Testis (tissue), 5 donors: ENCODE results near the gene PDIA4. TPM values are rescaled to one million over a fixed set of nuclear protein-coding genes. Genes with fewer than 3 reads are reported as not detected.

Source experiments
- DNase-seq: peaks from one replicate; pipeline ENCODE4 v3.0.0-alpha.2; 2019
- H3K27ac ChIP-seq, 2 donors: fragments of 200-600 bp; sonication (generic); one replicate each; pipeline ENCODE4 v1.5.1; 2019
- H3K27me3 ChIP-seq: fragments of 200-600 bp; sonication (generic); one replicate; pipeline ENCODE4 v1.5.1; 2019
- H3K36me3 ChIP-seq: fragments of 200-600 bp; sonication (generic); one replicate; pipeline ENCODE4 v1.5.1; 2017; ENCODE audit warnings: low read depth; ENCODE audit errors: missing control alignments
- H3K4me1 ChIP-seq: fragments of 200-600 bp; sonication (generic); one replicate; pipeline ENCODE4 v1.5.1; 2019
- H3K4me3 ChIP-seq, 2 donors: fragments of 200-600 bp; sonication (generic); one replicate each; pipeline ENCODE4 v1.5.1; 2017 to 2019
- H3K9me3 ChIP-seq: fragments of 200-600 bp; sonication (generic); one replicate; pipeline ENCODE4 v1.5.1; 2017
- POLR2A ChIP-seq: fragments of 450-650 bp; IDR thresholded peaks from one replicate; pipeline ENCODE4 v1.6.1; 2017; ENCODE audit warnings: antibody characterized with exemption, mild to moderate bottlenecking, moderate library complexity
- WGBS, 2 donors: methylation state at CpG; one replicate each; pipeline ENCODE4 v1.1.5; 2018; 5-methylcytosine and 5-hydroxymethylcytosine counted together
- intact Hi-C: fragments of 100-400 bp; cut with DNase I; formaldehyde crosslinking; loops from one replicate; pipeline ENCODE4 v1.15.1; 2023; ENCODE audit warnings: low total_unique reads
- long read RNA-seq, 2 donors: transcript quantifications; one replicate each; lab custom pipeline, GENCODE V29; 2026
- polyA plus RNA-seq: library from polyadenylated mRNA; stranded (reverse); fragments of 350-450 nt; fragmentation: Illumina TruSeq; extraction: RNeasy Lipid Tissue Mini Kit (QIAGEN cat#74804); gene quantifications from one replicate; pipeline ENCODE4 v1.2.3, GENCODE V29; 2014; ENCODE audit warnings: low read depth, low replicate concordance; ENCODE audit not compliant: insufficient read depth
- total RNA-seq, 2 donors: library from RNA; depleted of rRNA; stranded (reverse); fragments of >200 nt; gene quantifications; one replicate each; pipeline ENCODE4 v1.2.3, GENCODE V29; 2016
- TF ChIP-seq, protein P1 (sequence below), 3 experiments: fragments of 450-650 bp in 2 of 3; fragments of 200-600 bp in 1 of 3; sonication (generic) in 1 of 3; IDR thresholded peaks; one replicate each; pipeline ENCODE4 v1.5.1; 2016 to 2019; ENCODE audit warnings: antibody characterized with exemption in 3 of 3, mild to moderate bottlenecking in 2 of 3, moderate library complexity in 1 of 3

The PDIA4 gene, protein sequence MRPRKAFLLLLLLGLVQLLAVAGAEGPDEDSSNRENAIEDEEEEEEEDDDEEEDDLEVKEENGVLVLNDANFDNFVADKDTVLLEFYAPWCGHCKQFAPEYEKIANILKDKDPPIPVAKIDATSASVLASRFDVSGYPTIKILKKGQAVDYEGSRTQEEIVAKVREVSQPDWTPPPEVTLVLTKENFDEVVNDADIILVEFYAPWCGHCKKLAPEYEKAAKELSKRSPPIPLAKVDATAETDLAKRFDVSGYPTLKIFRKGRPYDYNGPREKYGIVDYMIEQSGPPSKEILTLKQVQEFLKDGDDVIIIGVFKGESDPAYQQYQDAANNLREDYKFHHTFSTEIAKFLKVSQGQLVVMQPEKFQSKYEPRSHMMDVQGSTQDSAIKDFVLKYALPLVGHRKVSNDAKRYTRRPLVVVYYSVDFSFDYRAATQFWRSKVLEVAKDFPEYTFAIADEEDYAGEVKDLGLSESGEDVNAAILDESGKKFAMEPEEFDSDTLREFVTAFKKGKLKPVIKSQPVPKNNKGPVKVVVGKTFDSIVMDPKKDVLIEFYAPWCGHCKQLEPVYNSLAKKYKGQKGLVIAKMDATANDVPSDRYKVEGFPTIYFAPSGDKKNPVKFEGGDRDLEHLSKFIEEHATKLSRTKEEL
- total RNA-seq (10 to 100 TPM; 59.3 to 86.5 TPM), polyA plus RNA-seq (67.1 TPM)
- long read RNA-seq, donor 1, transcript PDIA4-201 (10 exons, 2,903 nt): major isoform, 55 of 231 reads
- long read RNA-seq, donor 1, partial matches to known transcripts: 175 of 231 reads
- long read RNA-seq, donor 1, other reads (novel, unspliced or antisense): 0 of 231 reads
- long read RNA-seq, donor 2, transcript PDIA4-201 (10 exons, 2,903 nt): major isoform, 18 of 100 reads
- long read RNA-seq, donor 2, partial matches to known transcripts: 81 of 100 reads
- long read RNA-seq, donor 2, other reads (novel, unspliced or antisense): 0 of 100 reads

DNA sequence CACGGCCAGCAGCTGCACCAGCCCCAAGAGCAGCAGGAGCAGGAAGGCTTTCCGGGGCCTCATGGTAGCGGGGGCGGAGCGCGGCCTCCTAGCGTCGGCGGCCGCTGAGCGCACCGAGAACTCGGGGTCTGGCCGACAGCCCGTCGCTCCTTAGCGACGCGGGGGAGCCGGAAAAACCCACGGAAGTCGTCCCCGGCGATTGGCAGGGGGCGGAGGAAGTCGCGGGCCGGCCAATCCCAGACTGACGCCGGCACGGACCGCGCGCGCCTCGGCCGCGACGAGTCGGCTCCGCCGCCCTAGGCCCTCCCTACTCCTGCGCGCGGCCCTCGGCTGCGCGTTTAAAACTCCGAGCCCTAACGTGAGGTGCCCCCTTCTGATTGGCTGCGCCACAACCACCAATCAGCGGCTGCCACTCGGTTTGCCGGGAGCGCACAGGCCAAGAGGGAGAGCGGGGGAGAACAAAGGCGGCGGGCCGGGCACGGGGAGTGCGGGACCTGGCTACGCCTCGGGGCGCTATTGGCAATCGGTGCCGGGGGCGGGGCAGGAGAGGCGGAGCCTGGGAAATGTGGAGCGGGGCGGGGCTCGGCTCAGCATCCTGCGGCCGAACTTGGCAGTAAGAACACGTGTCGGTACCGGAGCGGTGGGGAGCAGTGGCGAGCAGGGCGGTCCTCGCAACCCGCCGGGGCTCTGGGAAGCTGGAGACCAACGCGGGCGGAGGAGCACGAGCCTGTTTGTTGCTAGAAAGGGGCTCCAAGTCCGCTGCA lies at the start of gene PDIA4:
Gene PDIA4 (minus strand): TSS at position 160 of the 764 bp plus-strand sequence. CDS start 97 bp downstream, at position 63.
- peak; percentile 98 for DNase-seq
- intact Hi-C loops: no loop called here
- no peaks in the 10 kb centered on the region for H3K27me3 ChIP-seq
- H3K36me3 ChIP-seq: no peaks in the 10 kb centered on the region
- peak within 1 kb of the TSS; percentile 77 to 87 for H3K27ac ChIP-seq
- H3K4me3 ChIP-seq: peak within 1 kb of the TSS; percentile 81 to 87
- TF ChIP-seq POLR2A: peak; percentile 19
- TF ChIP-seq, protein P1, sequence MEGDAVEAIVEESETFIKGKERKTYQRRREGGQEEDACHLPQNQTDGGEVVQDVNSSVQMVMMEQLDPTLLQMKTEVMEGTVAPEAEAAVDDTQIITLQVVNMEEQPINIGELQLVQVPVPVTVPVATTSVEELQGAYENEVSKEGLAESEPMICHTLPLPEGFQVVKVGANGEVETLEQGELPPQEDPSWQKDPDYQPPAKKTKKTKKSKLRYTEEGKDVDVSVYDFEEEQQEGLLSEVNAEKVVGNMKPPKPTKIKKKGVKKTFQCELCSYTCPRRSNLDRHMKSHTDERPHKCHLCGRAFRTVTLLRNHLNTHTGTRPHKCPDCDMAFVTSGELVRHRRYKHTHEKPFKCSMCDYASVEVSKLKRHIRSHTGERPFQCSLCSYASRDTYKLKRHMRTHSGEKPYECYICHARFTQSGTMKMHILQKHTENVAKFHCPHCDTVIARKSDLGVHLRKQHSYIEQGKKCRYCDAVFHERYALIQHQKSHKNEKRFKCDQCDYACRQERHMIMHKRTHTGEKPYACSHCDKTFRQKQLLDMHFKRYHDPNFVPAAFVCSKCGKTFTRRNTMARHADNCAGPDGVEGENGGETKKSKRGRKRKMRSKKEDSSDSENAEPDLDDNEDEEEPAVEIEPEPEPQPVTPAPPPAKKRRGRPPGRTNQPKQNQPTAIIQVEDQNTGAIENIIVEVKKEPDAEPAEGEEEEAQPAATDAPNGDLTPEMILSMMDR (IDR thresholded peaks at IDR 0.05): peak; percentile 1 to 10 (median 7)
- 0 to 1% methylated on average over 28 to 84 of the region's 87 CpGs for WGBS, 2 donors
- peaks cover 5% of the 10 kb centered on the region for H3K4me1 ChIP-seq
- no peaks in the 10 kb centered on the region for H3K9me3 ChIP-seq

DNA sequence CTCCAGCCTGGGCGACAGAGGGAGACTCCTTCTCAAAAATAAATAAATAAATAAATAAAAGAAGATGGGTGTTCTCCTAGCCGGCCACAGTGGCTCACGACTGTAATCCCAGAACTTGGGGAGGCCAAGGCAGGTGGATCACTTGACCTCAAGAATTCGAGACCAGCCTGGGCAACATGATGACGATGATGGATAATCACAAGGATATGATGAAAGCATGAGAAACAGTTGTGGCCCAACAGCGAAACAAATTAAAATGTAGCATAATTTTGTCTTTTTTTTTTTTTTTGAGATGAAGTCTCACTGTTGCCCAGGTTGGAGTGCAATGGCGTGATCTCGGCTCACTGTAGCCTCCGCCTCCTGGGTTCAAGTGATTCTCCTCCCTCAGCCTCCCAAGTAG lies 49.3 kb upstream of the PDIA4 start:
- no peak overlapping the region for H3K27ac ChIP-seq
- intact Hi-C loops: no loop called here
- no peak for DNase-seq
- no peaks in the 10 kb centered on the region for H3K4me1 ChIP-seq
- H3K36me3 ChIP-seq: no peaks in the 10 kb centered on the region
- H3K27me3 ChIP-seq: no peaks in the 10 kb centered on the region
- H3K4me3 ChIP-seq: no peak overlapping the region
- 82 to 84% methylated on average over 9 of the region's 9 CpGs for WGBS, 2 donors
- no peak for TF ChIP-seq POLR2A
- TF ChIP-seq, protein P1 (IDR thresholded peaks at IDR 0.05): no peak
- no peaks in the 10 kb centered on the region for H3K9me3 ChIP-seq

DNA sequence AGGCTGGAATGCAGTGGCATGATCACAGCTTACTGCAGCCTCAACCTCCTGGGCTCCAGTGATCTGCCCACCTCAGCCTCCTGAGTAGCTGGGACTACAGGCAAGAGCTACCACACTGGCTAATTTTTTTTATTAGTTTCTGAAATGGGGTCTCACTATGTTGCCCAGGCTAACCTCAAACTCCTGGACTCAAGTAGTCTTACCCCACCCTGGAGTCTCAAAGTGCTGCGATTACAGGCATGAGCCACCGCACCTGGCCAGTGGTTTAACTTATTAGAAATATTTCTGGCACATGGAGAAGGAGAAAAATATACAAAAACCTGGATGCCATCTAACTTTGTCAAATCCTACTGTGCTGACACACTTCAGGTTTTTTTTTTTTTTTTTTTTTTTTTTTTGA lies 47.0 kb upstream of the PDIA4 start:
- H3K4me3 ChIP-seq: no peak overlapping the region
- H3K9me3 ChIP-seq: no peaks in the 10 kb centered on the region
- no peaks in the 10 kb centered on the region for H3K27me3 ChIP-seq
- no peak overlapping the region for H3K27ac ChIP-seq
- H3K4me1 ChIP-seq: no peaks in the 10 kb centered on the region
- intact Hi-C loops: no loop called here
- TF ChIP-seq, protein P1 (IDR thresholded peaks at IDR 0.05): no peak
- no peak for TF ChIP-seq POLR2A
- DNase-seq: no peak
- 100% methylated on average over 2 of the region's 2 CpGs for WGBS, 2 donors
- no peaks in the 10 kb centered on the region for H3K36me3 ChIP-seq

DNA sequence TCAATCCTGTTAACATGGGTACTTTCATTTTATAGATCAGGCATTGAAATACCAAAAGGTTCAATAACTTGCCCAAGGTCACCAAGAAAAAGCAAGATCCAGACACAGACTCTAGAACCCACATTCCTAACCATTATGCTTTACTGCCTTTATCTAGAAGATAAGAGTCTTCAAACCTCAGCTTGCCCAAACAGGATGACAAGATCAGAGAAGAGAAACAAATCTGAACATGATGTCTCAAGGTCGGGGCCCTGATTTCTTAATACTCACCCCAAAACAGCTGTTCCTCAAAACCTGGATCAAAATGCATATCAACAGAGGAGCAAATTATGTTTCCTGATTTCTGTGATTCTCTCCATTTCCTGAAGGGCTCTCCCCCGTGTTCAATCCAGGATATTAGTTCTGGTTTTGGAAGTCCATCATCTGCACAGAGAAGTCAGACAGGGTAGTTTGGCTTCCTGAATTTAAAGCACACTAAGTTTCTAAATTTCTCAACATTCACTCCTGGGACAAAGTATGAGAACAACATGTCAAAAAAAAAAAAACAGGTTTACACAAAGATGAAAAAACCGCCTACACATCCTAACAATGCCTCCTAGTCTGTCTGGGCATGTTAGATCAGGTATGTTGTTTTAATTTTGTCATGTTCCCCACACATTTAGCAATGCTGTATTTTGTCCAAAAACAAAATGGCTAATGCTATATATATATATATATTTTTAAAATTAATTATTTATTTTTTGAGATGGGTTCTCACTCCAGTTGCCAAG lies 46.0 kb upstream of the PDIA4 start:
- no peak for TF ChIP-seq POLR2A
- TF ChIP-seq, protein P1 (IDR thresholded peaks at IDR 0.05): no peak
- no peak overlapping the region for H3K27ac ChIP-seq
- H3K27me3 ChIP-seq: no peaks in the 10 kb centered on the region
- no peak overlapping the region for H3K4me3 ChIP-seq
- intact Hi-C loops: no loop called here
- H3K9me3 ChIP-seq: no peaks in the 10 kb centered on the region
- no peaks in the 10 kb centered on the region for H3K4me1 ChIP-seq
- no peaks in the 10 kb centered on the region for H3K36me3 ChIP-seq
- DNase-seq: no peak
- WGBS, 2 donors: 75 to 83% methylated on average over 3 of the region's 3 CpGs
